GM12801 (cell line): ENCODE measurements around the gene ENOX1.

Experiments used
- CTCF ChIP-seq: IDR thresholded peaks from one replicate; pipeline ENCODE4 v1.5.1; 2011; ENCODE audit warnings: control low read depth; ENCODE audit not compliant: insufficient read length; ENCODE audit errors: extremely low read depth

ENOX1 gene

GRCh38 chr13:43425234-43425633, 361.5 kb downstream of the ENOX1 start:
- TF ChIP-seq CTCF: no peak

GRCh38 chr13:43424412-43424811, 362.4 kb downstream of the ENOX1 start:
- TF ChIP-seq CTCF: no peak

GRCh38 chr13:43422116-43422515, 364.7 kb downstream of the ENOX1 start:
- no peak for TF ChIP-seq CTCF

GRCh38 chr13:43414111-43414510, 372.7 kb downstream of the ENOX1 start:
- TF ChIP-seq CTCF: no peak

- TF ChIP-seq CTCF: no peak
These were observed 375.0 kb downstream of the ENOX1 start for GRCh38 chr13:43411741-43412140.

- TF ChIP-seq CTCF: no peak
These were observed 375.6 kb downstream of the ENOX1 start for GRCh38 chr13:43411211-43411610.

GRCh38 chr13:43408274-43408673, 378.5 kb downstream of the ENOX1 start:
- TF ChIP-seq CTCF: no peak
